T-helper 1 cell treated with Interleukin-12 subunit alpha and Interleukin-12 subunit beta and Interleukin-4 antibody, amounts not matched to agents 30 ng/mL and 1 ng/mL, for 36 hours (primary cell): ENCODE measurements around the gene DNALI1. TPM values are rescaled to one million over a fixed set of nuclear protein-coding genes. Genes with fewer than 3 reads are reported as not detected.
"Not testable (repeated sequence)": the region's sequence is repeated elsewhere in the genome, so short reads cannot be mapped to it uniquely, and the experiment has no call there.

ENCODE experiments used
- intact Hi-C: fragments of 100-400 bp; cut with micrococcal nuclease; formaldehyde crosslinking; loops from one replicate; pipeline ENCODE4 v1.15.1; 2024
- total RNA-seq: library from RNA; stranded (reverse); gene quantifications from 2 replicates; pipeline ENCODE4 v1.2.3, GENCODE V29; 2022

Gene DNALI1
- total RNA-seq, 1 donor from 2014 or later: not detected

DNA sequence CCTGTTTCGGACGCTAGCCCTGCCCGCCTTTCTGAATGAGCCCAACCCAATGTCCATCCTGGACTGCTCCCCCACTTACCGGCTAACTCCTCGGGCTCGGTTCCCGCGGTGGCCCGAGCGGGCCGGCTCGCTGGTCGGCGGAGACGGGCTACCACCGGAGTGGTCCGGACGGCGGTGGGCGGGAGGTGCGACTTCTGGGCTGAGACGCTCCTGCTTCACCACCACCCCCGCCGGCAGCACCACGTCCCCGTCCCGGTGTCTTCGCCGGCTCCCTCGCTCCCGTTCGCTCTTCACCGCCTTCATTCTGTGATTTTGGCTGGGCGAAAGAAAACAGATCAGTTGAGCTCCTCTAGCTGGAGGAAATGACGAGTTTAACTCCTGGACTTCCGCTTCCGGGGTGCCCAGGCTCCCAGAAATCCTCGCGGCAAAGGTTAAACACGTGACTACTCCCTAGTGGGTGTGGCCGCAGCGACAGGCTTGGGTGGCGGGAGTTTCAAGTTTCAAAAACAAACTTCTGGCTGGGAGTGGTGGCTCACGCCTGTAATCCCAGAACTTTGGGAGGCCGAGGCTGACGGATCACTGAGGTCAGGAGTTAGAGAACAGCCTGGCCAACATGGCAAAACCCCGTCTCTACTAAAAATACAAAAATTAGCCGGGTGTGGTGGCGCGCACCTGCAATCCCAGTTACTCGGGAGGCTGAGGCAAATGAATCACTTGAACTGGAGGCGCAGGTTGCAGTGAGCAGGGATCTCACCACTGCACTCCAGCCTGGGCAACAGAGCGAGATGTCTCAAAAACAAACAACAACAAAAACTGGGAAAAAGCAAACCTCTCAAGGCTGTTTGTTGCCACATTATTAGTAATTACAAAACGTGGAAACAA lies 2.6 kb upstream of the DNALI1 start, which contains the start of gene SNIP1:
Gene SNIP1 (minus strand): TSS at position 367 of the 882 bp plus-strand sequence. CDS start 64 bp downstream, at position 303.
- intact Hi-C loops: loop anchor here (1.0 to 5.0 kb wide), 9 partner anchors 17 to 435 kb away; partner anchors contain the start of genes C1orf122, CDCA8, GNL2 and MEAF6

DNA sequence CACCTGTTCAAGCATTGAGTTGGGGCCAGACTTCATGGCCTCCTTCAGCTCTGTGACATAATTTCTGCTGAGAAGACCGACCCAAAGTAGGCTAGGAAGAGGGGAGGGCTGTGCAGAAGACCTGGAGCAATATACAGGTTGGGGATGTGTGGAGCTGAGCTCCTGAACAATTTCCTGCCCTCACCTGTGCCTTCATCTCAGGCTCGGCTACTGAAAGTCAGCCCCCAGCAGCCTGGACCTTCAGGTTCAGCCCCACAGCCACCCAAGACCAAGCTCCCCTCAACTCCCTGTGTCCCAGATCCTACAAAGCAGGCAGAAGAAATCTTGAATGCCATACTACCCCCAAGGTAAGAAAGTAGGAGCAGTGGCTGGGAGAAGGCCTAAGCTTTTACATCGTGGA lies 662 bp downstream of the DNALI1 start:
- intact Hi-C loops: no loop called here

DNA sequence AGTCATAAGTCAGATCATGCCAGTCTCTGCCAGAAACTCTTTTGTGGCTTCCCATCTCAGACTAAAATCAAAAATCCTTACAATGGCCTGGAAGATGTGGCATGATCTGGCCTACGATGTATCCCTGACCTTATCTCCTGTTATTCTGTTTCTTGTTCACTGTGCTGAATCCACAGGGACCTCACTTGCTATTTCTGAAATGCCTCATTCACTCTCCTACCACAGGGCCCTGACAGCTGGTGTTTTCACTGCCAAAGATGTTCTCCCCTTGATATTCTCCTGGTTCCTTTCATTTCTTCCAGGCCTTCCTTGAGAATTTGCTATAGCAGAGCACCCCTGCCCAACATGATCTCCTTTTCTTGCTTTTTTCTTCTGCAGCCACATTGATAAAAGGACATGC lies 1.7 kb downstream of the DNALI1 start:
- intact Hi-C loops: no loop called here

DNA sequence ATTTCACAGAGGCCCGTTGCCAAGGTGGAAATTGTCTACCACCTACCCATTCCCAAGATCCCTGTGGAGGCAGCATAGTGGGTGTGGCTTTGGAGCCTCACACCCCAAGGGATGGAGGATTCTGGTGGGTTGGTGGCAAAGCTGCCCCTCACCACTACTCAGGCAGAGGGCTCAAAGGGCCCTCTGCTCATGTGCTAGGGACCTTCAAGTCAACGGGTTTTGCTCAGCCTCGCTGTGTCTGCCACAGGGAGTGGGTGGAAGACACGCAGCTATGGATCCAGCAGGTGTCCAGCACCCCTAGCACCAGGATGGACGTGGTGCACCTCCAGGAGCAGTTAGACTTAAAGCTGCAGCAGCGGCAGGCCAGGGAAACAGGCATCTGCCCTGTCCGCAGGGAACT lies 2.3 kb downstream of the DNALI1 start:
- intact Hi-C loops: no loop called here

DNA sequence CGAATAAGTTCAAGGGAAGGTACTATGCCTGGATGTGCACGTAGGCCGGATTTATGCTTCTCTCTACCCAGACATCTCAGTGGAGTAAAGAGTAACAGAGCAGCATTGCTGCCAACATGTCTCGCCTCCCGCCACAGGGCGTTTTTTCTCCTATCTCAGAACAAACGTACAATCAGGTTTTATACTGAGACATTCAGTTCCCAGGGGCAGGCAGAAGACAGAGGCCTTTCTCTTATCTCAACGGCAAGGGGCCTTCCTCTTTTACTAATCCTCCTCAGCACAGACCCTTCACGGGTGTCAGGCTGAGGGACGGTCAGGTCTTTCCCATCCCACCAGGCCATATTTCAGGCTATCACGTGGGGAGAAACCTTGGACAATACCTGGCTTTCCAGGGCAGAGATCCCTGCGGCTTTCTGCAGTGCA lies 3.2 kb downstream of the DNALI1 start:
- intact Hi-C loops: not testable (repeated sequence)

DNA sequence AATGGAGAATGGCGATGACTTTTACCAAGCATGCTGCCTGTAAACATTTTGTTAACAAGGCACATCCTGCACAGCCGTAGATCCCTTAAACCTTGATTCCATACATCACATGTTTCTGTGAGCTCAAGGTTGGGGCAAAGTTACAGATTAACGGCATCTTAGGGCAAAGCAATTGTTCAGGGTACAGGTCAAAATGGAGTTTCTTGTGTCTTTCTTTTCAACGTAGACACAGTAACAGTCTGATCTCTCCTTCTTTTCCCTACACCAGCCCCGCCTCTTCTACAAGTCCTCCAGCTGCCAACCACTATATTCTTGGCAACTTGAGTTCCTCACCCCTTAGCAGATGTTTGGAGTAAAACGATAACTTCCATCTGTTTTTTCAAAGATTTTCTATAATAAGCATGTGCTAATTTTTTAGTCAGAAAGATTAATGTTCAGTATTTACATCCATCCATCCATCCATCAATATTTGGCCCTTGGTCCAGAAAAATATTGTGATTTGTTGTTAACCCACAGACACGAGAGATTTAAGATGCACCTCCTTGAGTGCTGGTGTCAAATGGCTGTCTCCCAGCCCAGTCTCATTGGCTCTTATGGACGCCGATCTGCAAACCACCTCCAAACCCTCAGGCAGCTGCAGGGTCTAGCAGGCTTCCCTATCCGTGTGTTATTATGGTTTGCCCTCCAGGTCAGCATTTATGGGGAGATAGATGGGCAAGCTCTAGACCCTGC lies 3.8 kb downstream of the DNALI1 start:
- intact Hi-C loops: loop anchor here (1.0 kb wide), 1 partner anchor 122 kb away; no protein-coding TSS in a partner anchor

DNA sequence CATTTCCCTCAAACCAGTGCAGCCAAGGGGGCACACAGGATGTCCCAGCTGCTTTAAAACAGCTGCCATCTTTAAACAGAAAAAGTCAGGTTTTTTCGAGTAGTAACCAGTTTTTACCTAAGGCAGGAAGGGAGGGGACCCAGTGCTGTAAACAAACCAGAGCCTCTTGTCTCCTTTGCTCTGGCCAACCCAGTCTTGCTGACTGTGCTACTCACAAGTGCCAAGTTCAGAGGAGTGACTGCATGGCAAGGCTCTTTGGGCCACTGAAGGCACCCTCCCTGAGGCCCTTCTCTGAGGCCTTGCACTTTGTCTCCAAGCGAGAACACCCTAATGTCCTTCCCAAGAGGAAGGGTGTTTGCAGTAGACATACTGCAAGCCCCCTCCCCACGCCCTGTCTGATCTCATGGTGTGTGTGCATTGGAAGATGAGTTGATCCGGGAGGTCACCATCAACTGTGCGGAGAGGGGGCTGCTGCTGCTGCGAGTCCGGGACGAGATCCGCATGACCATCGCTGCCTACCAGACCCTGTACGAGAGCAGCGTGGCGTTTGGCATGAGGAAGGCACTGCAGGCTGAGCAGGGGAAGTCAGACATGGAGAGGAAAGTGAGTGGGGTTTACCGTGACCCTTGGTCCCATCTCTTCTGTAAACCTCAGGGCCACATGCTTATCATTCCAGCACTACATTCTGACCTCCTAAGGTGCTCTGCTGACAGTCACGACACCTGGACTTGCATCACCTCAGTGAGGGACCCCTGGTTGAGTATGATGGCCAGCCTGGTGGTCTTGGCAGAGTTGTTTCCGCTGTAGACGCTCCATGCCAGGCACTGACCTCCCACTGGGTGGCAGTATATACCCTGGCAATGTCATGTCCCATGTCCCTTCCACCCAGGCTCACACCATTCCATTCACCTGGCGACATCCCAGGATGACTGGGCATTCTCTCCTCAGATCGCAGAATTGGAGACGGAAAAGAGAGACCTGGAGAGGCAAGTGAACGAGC lies 4.7 kb downstream of the DNALI1 start:
- intact Hi-C loops: loop anchor here (1.0 kb wide), 1 partner anchor 121 kb away; no protein-coding TSS in a partner anchor

DNA sequence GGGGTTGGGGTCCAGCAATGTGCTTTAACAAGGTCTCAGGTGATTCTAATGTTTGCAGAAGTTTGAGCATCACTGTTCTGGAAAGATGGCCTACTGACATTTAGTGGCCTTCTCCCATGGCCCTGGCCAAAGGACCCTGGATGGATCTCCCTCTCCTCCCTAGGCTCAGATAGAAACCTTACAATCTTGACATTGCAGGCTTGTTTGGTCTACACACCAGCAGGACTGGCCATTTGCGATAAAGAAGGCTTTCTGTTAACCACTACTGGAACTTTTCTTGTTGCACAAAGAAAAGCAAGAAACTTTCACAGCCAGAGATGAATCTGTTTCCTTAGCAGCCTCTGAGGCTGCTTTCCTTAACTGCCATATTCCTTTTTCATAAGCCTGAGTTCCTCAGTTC lies 6.2 kb downstream of the DNALI1 start:
- intact Hi-C loops: no loop called here

DNA sequence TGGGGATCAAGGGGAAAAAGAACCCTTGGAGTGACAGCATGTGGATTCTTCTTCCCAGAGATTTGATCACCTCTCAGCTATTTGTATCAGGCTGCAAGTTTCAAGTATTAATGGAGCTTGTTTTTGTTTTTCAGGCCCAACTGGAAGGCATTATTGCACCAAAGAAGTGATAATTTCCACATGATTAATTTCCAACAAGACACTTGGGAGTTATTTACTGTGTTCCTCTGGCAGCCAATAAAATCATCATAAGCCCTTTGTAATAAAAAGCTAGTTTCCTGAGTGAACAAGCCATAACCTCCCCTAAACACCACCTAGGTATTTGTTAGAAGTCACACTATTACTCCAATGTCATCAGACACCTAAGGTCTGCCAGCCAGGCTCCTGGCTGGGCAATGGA lies 8.2 kb downstream of the DNALI1 start:
- intact Hi-C loops: no loop called here

DNA sequence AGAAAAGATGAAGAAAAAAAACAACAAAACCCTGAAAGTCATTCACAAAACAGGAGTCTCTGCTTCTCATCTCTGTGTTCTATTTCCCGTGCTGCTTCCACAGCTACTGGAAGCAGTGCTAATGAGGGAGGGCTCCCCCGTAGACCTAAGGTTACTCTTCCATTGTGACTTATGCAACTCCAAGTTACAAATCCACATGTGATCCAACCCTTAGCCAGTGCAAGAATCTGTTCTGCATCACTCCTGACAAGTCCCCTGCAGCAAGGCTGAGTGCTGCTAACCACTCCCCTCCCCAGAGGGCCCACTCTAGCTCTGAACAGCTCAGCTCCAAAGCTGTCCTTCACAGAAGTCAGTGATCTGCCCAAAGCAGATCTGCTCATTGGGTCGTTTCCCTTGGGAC lies 10.3 kb downstream of the DNALI1 start:
- intact Hi-C loops: no loop called here

DNA sequence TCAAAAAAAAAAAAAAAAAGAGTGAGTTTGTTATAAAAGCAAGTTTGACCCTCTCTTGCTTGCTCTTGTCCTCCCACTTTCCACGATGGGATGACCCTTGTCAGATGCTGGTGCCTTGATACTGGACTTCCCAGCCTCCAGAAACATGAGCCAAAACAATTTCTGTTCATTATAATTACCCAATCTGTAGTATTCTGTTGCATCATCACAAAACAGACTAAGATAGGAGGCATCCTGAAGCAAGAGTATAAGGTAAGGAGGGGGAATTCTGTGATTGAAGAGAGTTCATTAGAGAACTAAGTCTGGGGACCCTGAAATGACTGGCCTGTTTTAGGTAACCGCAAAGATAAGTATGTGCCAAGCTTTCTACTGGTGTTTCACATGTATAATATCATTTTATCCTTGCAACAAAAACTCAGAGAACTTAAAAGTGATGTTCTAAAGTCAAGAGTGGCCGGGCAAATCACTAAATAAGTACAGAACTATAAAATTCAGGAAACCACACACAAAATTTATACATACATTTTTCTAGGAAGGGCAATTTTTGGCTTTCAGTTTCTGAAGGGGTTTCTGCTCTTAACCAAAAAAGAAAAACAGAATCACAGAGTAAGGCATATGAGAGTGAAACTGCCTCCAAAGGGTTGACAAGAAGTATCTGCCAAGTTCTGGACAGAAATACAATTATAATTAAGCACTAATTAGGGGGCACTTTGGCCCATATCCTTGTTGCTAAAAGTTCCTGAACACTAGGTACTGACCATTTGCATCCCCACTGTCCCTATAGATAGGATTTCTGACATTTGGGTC lies 14.0 kb downstream of the DNALI1 start:
- intact Hi-C loops: loop anchor here (1.0 kb wide), 1 partner anchor 16 kb away; the partner anchor contains the start of gene SNIP1

DNA sequence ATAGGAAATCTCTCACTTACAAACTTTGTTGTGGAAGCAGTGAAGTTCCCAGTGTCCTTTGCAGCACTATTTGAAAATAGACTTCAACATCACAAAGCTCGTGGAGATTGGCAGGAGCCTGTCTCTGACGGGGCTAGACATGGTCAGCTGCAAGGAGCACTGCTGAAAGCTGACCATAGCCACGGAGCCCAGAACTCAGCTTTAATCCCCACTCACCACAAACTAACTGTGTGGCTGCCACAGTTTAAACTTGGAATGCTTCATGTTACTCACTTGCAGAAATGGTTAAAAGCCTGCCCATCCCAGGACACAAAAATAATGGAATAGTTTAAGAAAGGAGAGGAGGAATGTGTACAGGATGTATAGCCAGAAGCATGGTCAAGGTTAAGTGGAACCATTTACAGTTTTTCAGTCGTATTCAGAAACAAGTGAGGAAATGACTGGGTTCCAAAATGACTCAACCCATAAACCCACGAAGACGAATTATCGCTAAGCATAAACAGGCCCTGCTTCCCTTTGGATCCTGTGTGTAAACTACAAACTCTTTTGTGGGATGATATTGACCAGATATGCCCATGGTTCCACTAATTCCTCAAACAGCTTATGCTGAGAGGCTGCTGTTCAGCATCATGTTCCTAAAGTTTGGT lies 18.2 kb downstream of the DNALI1 start:
- intact Hi-C loops: loop anchor here (1.0 kb wide), 1 partner anchor 21 kb away; no protein-coding TSS in a partner anchor

DNA sequence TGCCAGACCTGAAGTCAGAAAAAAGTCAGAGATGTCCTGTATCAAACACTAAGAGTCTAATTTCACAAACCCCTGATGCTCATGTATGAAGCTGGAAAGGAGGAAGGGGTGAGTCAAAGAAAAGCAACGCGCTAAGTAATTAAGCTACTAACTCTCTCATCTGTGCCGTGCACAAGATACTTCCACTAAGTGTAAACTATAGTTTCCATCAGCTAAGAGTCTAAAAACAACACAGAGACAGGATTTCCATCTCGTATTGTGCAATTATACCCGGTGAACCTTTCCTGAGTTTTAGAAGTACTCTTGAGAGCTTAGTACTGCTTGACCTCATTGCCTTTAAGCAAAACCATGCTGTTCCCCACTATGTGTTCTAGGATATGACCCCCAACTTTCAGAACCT lies 19.0 kb downstream of the DNALI1 start:
- intact Hi-C loops: loop anchor here (1.0 kb wide), 1 partner anchor 21 kb away; no protein-coding TSS in a partner anchor

DNA sequence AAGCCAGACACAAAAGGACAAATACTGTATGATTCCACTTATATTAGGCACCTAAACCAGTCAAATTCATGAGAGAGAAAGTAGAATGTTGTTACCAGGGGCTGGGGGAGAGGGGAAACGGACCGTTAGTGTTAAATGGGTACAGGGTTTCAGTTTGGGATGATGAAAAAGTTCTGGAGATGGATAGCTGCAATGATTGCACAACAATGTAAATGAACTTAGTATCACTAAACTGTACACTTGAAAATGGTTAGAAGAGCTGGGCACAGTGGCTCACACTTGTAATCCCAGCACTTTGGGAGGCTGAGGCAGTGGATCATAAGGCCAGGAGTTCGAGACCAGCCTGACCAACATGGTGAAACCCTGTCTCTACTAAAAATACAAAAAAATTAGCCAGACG lies 27.8 kb downstream of the DNALI1 start:
- intact Hi-C loops: not testable (repeated sequence)

DNA sequence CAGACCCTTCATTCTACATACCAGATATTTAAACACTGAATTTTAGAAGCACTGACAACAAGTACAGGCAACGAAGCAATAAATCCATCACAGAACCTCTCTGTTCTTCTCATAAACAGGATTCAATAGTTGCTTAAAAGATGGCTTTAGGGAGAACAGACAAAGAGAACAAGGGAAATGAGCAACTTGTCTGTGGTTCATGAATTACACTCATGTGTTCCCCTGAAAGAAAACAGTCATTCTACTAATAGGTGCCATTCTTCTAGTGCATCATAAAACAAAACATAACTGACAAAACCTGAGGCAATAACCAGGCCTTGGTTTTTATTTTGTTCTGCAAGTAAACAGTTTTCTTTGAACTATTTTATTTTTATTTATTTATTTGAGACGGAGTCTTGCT lies 32.2 kb downstream of the DNALI1 start:
- intact Hi-C loops: no loop called here

DNA sequence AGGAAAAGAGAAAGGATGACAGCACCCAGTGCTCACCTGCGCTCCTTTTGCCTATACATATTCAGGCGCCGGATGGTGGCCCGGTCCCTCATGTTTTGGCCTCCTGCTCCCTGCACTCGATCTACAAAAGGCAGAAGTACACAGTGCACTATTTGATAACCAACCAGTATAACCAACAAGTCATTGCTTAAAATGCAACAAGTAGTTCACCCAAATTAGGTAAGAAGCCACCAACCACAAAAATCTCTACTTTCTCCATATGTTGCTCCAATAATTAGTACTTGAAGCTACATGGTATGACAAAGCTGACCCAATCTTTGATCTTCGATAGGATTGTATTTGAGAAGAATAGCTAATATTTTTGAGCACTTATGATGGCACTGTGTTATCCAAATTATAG lies 37.0 kb downstream of the DNALI1 start:
- intact Hi-C loops: loop anchor here (2.0 kb wide), 2 partner anchors 217 to 337 kb away; no protein-coding TSS in a partner anchor

DNA sequence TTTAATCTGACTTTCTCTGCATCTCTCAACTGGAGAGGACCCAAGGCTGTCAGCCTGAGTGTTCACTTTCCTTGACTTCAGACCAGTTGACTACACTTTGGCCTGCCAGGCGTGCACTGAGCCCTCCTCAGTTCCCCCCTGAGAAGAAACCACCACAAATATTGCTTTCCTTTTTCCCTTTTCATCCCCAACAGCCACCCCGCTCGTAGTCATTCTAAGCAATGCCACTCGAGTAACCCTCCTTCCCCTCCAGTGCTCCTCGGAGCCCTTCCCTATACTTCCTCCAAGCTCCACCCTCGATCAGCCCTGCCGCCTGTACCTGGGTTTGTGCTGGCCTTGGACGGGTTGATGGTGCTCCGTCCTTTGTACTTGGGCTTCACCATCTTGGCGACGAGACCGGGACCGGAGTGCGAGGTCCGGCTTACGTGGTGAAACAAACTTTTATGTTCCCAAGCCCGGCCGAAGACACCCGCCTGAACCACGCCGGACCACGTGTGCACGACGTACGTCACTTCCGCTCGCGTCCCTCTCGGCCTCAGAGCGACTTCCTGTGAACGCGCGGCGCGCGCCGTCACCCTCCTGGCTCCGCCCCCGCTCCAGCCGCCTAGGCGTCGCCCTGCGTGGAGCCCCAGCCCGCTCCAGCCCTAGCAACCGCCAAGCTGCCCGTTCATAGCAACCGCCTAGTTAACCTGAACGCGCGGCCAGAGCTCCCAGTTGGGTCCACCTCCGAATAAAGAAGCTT lies 38.9 kb downstream of the DNALI1 start, which contains the start of gene GNL2:
Gene GNL2 (minus strand): TSS at position 498 of the 742 bp plus-strand sequence. CDS start 115 bp downstream, at position 383.
- intact Hi-C loops: loop anchor here (1.0 to 5.0 kb wide), 13 partner anchors 20 to 1447 kb away; partner anchors contain the start of genes CDCA8, MEAF6, MTF1 and SF3A3

DNA sequence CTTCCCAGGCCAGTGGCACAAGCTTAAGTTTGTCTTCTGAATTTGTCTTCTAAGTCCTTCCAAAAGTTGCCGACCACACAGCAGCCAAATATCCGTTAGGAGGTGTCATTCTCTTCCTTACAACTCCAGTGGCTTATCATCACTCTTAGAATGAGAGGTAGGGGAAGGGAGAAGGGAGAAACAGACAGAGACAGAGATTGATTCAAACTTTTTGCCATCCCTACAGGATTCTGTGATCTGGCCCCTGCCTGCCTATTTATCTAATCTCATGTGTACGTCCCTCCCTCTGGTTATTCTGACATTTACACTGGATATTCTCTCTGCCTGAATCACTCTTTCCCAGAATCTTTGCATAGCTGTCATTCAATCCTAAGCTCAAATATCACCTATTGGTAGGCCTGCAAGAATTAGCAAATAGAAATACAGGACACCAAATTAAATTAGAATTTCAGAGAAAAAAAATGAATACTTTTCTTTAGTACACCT lies 39.5 kb downstream of the DNALI1 start:
- intact Hi-C loops: loop anchor here (1.0 to 5.0 kb wide), 5 partner anchors 21 to 1447 kb away; partner anchors contain the start of genes CDCA8, TRAPPC3 and UTP11
